HepG2 (cell line): ENCODE measurements around the gene CTBP1. TPM values are rescaled to one million over a fixed set of nuclear protein-coding genes. Genes with fewer than 3 reads are reported as not detected.
A peak's percentile ranks its signal among the peaks of the same experiment; 100 is the strongest.

Experiments used
- CENPX ChIP-seq: sonication (generic); formaldehyde crosslinking; IDR thresholded peaks from 2 replicates; pipeline ENCODE4 v1.9.0; 2021; ENCODE audit warnings: mild to moderate bottlenecking, missing genetic modification reagents, moderate library complexity
- GATAD1 ChIP-seq: IDR thresholded peaks from 2 replicates; pipeline ENCODE4 v1.6.1; 2016; ENCODE audit warnings: missing genetic modification reagents, missing compliant biosample characterization
- HDAC1 ChIP-seq: sonication (generic); formaldehyde crosslinking; IDR thresholded peaks from 2 replicates; pipeline ENCODE4 v1.5.1; 2020; ENCODE audit warnings: mild to moderate bottlenecking, missing genetic modification reagents
- IRF2 ChIP-seq: IDR thresholded peaks from 2 replicates; pipeline ENCODE4 v1.6.1; 2018; ENCODE audit warnings: missing genetic modification reagents, missing compliant biosample characterization
- MED1 ChIP-seq: sonication (generic); formaldehyde crosslinking; IDR thresholded peaks from 2 replicates; pipeline ENCODE4 v1.4.0; 2020; ENCODE audit warnings: missing genetic modification reagents
- MYC ChIP-seq: sonication (generic); formaldehyde crosslinking; IDR thresholded peaks from 2 replicates; pipeline ENCODE4 v1.9.0; 2021; ENCODE audit warnings: missing genetic modification reagents, borderline replicate concordance
- NFE2 ChIP-seq: sonication (generic); formaldehyde crosslinking; IDR thresholded peaks from 2 replicates; pipeline ENCODE4 v1.4.0; 2020; ENCODE audit warnings: missing genetic modification reagents
- NR1H2 ChIP-seq: sonication (generic); formaldehyde crosslinking; IDR thresholded peaks from 2 replicates; pipeline ENCODE4 v1.8.1; 2022; ENCODE audit warnings: low read depth, missing genetic modification reagents, borderline replicate concordance
- ONECUT2 ChIP-seq: sonication (generic); formaldehyde crosslinking; IDR thresholded peaks from 2 replicates; pipeline ENCODE4 v1.4.0; 2020; ENCODE audit warnings: missing genetic modification reagents
- PHF8 ChIP-seq: sonication (generic); formaldehyde crosslinking; IDR thresholded peaks from 2 replicates; pipeline ENCODE4 v1.5.0; 2020; ENCODE audit warnings: missing genetic modification reagents
- ZNF10 ChIP-seq: sonication (generic); formaldehyde crosslinking; IDR thresholded peaks from 2 replicates; pipeline ENCODE4 v1.4.0; 2020; ENCODE audit warnings: mild to moderate bottlenecking, low read depth, missing genetic modification reagents, borderline replicate concordance
- ZNF546 ChIP-seq: sonication (generic); formaldehyde crosslinking; conservative IDR thresholded peaks from 2 replicates; pipeline ENCODE4 v1.8.1; 2023; ENCODE audit warnings: mild to moderate bottlenecking, missing genetic modification reagents
- ZNF563 ChIP-seq: sonication (generic); formaldehyde crosslinking; IDR thresholded peaks from 2 replicates; pipeline ENCODE4 v1.8.0; 2022; ENCODE audit warnings: mild to moderate bottlenecking, moderate library complexity, missing genetic modification reagents
- ZNF691 ChIP-seq: sonication (generic); formaldehyde crosslinking; IDR thresholded peaks from 2 replicates; pipeline ENCODE4 v1.4.0; 2020; ENCODE audit warnings: missing genetic modification reagents, low read depth, mild to moderate bottlenecking, borderline replicate concordance
- ZNF703 ChIP-seq: sonication (generic); formaldehyde crosslinking; IDR thresholded peaks from 2 replicates; pipeline ENCODE4 v1.5.1; 2020; ENCODE audit warnings: missing genetic modification reagents, mild to moderate bottlenecking, moderate library complexity, borderline replicate concordance
- ZNF710 ChIP-seq: sonication (generic); formaldehyde crosslinking; IDR thresholded peaks from 2 replicates; pipeline ENCODE4 v1.5.0; 2020; ENCODE audit warnings: mild to moderate bottlenecking, missing genetic modification reagents, borderline replicate concordance
- ZNF83 ChIP-seq: sonication (generic); formaldehyde crosslinking; IDR thresholded peaks from 2 replicates; pipeline ENCODE4 v1.4.0; 2020; ENCODE audit warnings: missing genetic modification reagents, mild to moderate bottlenecking, borderline replicate concordance
- polyA plus RNA-seq, 8 experiments: library from polyadenylated mRNA; depleted of rRNA in 3 of 8; stranded (reverse) in 7 of 8; unstranded in 1 of 8; fragments of >200 nt; fragmentation: Illumina TruSeq in 4 of 8; extraction: Trizol in 4 of 8; gene quantifications; 2 replicates each; pipeline versions ENCODE4 v1.2.1 to v1.2.3, GENCODE V29; 2011 to 2016; ENCODE audit warnings: low read depth in 4 of 8, missing spikeins in 1 of 8, mixed read lengths in 1 of 8; ENCODE audit not compliant: insufficient read depth in 1 of 8
- total RNA-seq, 5 experiments: library from RNA; depleted of rRNA; stranded (reverse); fragments of >200 nt; fragmentation: Illumina TruSeq; extraction: Trizol; gene quantifications; 2 replicates each; pipeline ENCODE4 v1.2.3, GENCODE V29; 2016; ENCODE audit warnings: low read depth in 1 of 5
- TF ChIP-seq, protein P1 (sequence below): sonication (generic); formaldehyde crosslinking; IDR thresholded peaks from 2 replicates; pipeline ENCODE4 v1.8.0; 2022; ENCODE audit warnings: low read depth, missing genetic modification reagents
- TF ChIP-seq, protein P2 (sequence below): sonication (generic); formaldehyde crosslinking; IDR thresholded peaks from 2 replicates; pipeline ENCODE4 v1.9.0; 2022; ENCODE audit warnings: low read depth, missing genetic modification reagents
- TF ChIP-seq, protein P3 (sequence below): sonication (generic); formaldehyde crosslinking; conservative IDR thresholded peaks from 2 replicates; pipeline ENCODE4 v1.4.0; 2020; ENCODE audit warnings: missing genetic modification reagents

Gene CTBP1
- total and polyA plus RNA-seq, 2 of the 13 experiments (the other 11 are each of a cell fraction or from before 2014, with no cell fraction given) = 78.5 to 112 TPM

- TF ChIP-seq, protein P1, sequence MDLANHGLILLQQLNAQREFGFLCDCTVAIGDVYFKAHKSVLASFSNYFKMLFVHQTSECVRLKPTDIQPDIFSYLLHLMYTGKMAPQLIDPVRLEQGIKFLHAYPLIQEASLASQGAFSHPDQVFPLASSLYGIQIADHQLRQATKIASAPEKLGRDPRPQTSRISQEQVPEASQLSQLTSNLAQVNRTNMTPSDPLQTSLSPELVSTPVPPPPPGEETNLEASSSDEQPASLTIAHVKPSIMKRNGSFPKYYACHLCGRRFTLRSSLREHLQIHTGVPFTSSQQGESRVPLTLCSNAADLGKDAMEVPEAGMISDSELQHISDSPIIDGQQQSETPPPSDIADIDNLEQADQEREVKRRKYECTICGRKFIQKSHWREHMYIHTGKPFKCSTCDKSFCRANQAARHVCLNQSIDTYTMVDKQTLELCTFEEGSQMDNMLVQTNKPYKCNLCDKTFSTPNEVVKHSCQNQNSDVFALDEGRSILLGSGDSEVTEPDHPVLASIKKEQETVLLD (CRISPR knock-in tag) = no peak
- TF ChIP-seq ZNF83 (CRISPR knock-in tag) (no peak), ZNF691 (no peak), ZNF563 (no peak), MYC (0 out of 2 replicates have a peak, but pooled peaks have one; percentile 11), MED1 (CRISPR knock-in tag) (no peak), ZNF546 (CRISPR knock-in tag) (no peak), GATAD1 (CRISPR knock-in tag) (no peak), HDAC1 (CRISPR knock-in tag) (no peak; the same call in 1 of the 2 replicates), NR1H2 (CRISPR knock-in tag) (no peak), CENPX (no peak), NFE2 (no peak), IRF2 (CRISPR knock-in tag) (no peak), PHF8 (CRISPR knock-in tag) (0 out of 2 replicates have a peak, but pooled peaks have one; percentile 21), ONECUT2 (no peak), ZNF703 (CRISPR knock-in tag) (peak; percentile 72; the same call in 1 of the 2 replicates), ZNF10 (CRISPR knock-in tag) (no peak), ZNF710 (peak; percentile 35; the same call in 1 of the 2 replicates)
- TF ChIP-seq, protein P2, sequence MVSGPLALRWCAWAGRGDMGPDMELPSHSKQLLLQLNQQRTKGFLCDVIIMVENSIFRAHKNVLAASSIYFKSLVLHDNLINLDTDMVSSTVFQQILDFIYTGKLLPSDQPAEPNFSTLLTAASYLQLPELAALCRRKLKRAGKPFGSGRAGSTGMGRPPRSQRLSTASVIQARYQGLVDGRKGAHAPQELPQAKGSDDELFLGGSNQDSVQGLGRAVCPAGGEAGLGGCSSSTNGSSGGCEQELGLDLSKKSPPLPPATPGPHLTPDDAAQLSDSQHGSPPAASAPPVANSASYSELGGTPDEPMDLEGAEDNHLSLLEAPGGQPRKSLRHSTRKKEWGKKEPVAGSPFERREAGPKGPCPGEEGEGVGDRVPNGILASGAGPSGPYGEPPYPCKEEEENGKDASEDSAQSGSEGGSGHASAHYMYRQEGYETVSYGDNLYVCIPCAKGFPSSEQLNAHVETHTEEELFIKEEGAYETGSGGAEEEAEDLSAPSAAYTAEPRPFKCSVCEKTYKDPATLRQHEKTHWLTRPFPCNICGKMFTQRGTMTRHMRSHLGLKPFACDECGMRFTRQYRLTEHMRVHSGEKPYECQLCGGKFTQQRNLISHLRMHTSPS = no peak
- TF ChIP-seq, protein P3, sequence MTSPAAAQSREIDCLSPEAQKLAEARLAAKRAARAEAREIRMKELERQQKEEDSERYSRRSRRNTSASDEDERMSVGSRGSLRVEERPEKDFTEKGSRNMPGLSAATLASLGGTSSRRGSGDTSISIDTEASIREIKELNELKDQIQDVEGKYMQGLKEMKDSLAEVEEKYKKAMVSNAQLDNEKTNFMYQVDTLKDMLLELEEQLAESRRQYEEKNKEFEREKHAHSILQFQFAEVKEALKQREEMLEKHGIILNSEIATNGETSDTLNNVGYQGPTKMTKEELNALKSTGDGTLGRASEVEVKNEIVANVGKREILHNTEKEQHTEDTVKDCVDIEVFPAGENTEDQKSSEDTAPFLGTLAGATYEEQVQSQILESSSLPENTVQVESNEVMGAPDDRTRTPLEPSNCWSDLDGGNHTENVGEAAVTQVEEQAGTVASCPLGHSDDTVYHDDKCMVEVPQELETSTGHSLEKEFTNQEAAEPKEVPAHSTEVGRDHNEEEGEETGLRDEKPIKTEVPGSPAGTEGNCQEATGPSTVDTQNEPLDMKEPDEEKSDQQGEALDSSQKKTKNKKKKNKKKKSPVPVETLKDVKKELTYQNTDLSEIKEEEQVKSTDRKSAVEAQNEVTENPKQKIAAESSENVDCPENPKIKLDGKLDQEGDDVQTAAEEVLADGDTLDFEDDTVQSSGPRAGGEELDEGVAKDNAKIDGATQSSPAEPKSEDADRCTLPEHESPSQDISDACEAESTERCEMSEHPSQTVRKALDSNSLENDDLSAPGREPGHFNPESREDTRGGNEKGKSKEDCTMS (CRISPR knock-in tag) = no peak
Measured at GRCh38 chr4:1246901-1247863, 1.7 kb downstream of the CTBP1 start (continued).
